Stimulated activated memory B cell treated with anti-CD40 and anti-IgM and Interleukin-4, amounts not matched to agents 10 μg/mL and 1 μg/mL and 100 μg/mL, for 72 hours (primary cell): ENCODE measurements around the gene SEZ6.

Experiments used
- ATAC-seq: fragments of 150-1000 bp; cut with Tn5 transposase; 2 replicates; pipeline ENCODE4 v1.10.0; 2021
- H3K27ac Mint-ChIP-seq: one replicate; pipeline ENCODE4 v1.8.0; 2022; ENCODE audit warnings: mild to moderate bottlenecking, mixed read lengths
- H3K27me3 Mint-ChIP-seq: one replicate; pipeline ENCODE4 v1.8.0; 2022; ENCODE audit warnings: mixed read lengths
- H3K36me3 Mint-ChIP-seq: one replicate; pipeline ENCODE4 v1.8.0; 2022; ENCODE audit warnings: mixed read lengths
- H3K4me1 Mint-ChIP-seq: one replicate; pipeline ENCODE4 v1.8.0; 2022; ENCODE audit warnings: mixed read lengths
- H3K4me3 Mint-ChIP-seq: one replicate; pipeline ENCODE4 v1.8.0; 2022; ENCODE audit warnings: mild to moderate bottlenecking, moderate library complexity, mixed read lengths
- H3K9me3 Mint-ChIP-seq: one replicate; pipeline ENCODE4 v1.8.0; 2022; ENCODE audit warnings: mixed read lengths

The SEZ6 gene

GRCh38 chr17:28999206-28999605, 6.6 kb downstream of the SEZ6 start:
- no peak overlapping the region for H3K4me3 Mint-ChIP-seq
- no peaks in the 10 kb centered on the region for H3K36me3 Mint-ChIP-seq
- peaks cover 59% of the 10 kb centered on the region for H3K27me3 Mint-ChIP-seq
- no peak for ATAC-seq
- H3K9me3 Mint-ChIP-seq: no peaks in the 10 kb centered on the region
- H3K27ac Mint-ChIP-seq: no peak overlapping the region
- no peaks in the 10 kb centered on the region for H3K4me1 Mint-ChIP-seq

- H3K4me1 Mint-ChIP-seq: no peaks in the 10 kb centered on the region
- H3K4me3 Mint-ChIP-seq: no peak overlapping the region
- ATAC-seq: no peak
- H3K27me3 Mint-ChIP-seq: peaks cover 59% of the 10 kb centered on the region
- no peak overlapping the region for H3K27ac Mint-ChIP-seq
- no peaks in the 10 kb centered on the region for H3K36me3 Mint-ChIP-seq
- H3K9me3 Mint-ChIP-seq: no peaks in the 10 kb centered on the region
These were observed 8.0 kb downstream of the SEZ6 start for GRCh38 chr17:28997806-28998205.

- no peaks in the 10 kb centered on the region for H3K36me3 Mint-ChIP-seq
- no peak overlapping the region for H3K27ac Mint-ChIP-seq
- H3K4me3 Mint-ChIP-seq: no peak overlapping the region
- no peak for ATAC-seq
- H3K27me3 Mint-ChIP-seq: peaks cover 64% of the 10 kb centered on the region
- no peaks in the 10 kb centered on the region for H3K9me3 Mint-ChIP-seq
- H3K4me1 Mint-ChIP-seq: no peaks in the 10 kb centered on the region
These were observed 9.2 kb downstream of the SEZ6 start for GRCh38 chr17:28996554-28997096.

- Mint-ChIP-seq H3K4me1 (no peaks in the 10 kb centered on the region), H3K36me3 (no peaks in the 10 kb centered on the region), H3K27ac (no peak overlapping the region), H3K4me3 (no peak overlapping the region), H3K27me3 (peaks cover 72% of the 10 kb centered on the region), H3K9me3 (no peaks in the 10 kb centered on the region)
- no peak for ATAC-seq
These were observed 12.0 kb downstream of the SEZ6 start for GRCh38 chr17:28993645-28994426.

- Mint-ChIP-seq H3K27ac (no peak overlapping the region), H3K36me3 (no peaks in the 10 kb centered on the region), H3K4me3 (no peak overlapping the region), H3K9me3 (no peaks in the 10 kb centered on the region), H3K27me3 (peaks cover 73% of the 10 kb centered on the region), H3K4me1 (no peaks in the 10 kb centered on the region)
- no peak for ATAC-seq
These were observed 12.9 kb downstream of the SEZ6 start for GRCh38 chr17:28992625-28993600.

GRCh38 chr17:28992185-28992584, 13.6 kb downstream of the SEZ6 start:
- H3K36me3 Mint-ChIP-seq: no peaks in the 10 kb centered on the region
- H3K4me1 Mint-ChIP-seq: no peaks in the 10 kb centered on the region
- no peak overlapping the region for H3K27ac Mint-ChIP-seq
- H3K9me3 Mint-ChIP-seq: no peaks in the 10 kb centered on the region
- no peak for ATAC-seq
- H3K27me3 Mint-ChIP-seq: peaks cover 66% of the 10 kb centered on the region
- H3K4me3 Mint-ChIP-seq: no peak overlapping the region

GRCh38 chr17:28991779-28992178, 14.1 kb downstream of the SEZ6 start:
- no peak for ATAC-seq
- no peaks in the 10 kb centered on the region for H3K4me1 Mint-ChIP-seq
- H3K9me3 Mint-ChIP-seq: no peaks in the 10 kb centered on the region
- peaks cover 62% of the 10 kb centered on the region for H3K27me3 Mint-ChIP-seq
- H3K36me3 Mint-ChIP-seq: no peaks in the 10 kb centered on the region
- H3K27ac Mint-ChIP-seq: no peak overlapping the region
- H3K4me3 Mint-ChIP-seq: no peak overlapping the region

- Mint-ChIP-seq H3K9me3 (no peaks in the 10 kb centered on the region), H3K4me3 (no peak overlapping the region), H3K27me3 (peaks cover 40% of the 10 kb centered on the region), H3K36me3 (no peaks in the 10 kb centered on the region), H3K4me1 (no peaks in the 10 kb centered on the region), H3K27ac (no peak overlapping the region)
- no peak for ATAC-seq
These were observed 16.8 kb downstream of the SEZ6 start for GRCh38 chr17:28989028-28989427.

GRCh38 chr17:28988475-28988874, 17.4 kb downstream of the SEZ6 start:
- no peaks in the 10 kb centered on the region for H3K9me3 Mint-ChIP-seq
- H3K27me3 Mint-ChIP-seq: peaks cover 35% of the 10 kb centered on the region
- H3K27ac Mint-ChIP-seq: no peak overlapping the region
- H3K36me3 Mint-ChIP-seq: no peaks in the 10 kb centered on the region
- H3K4me1 Mint-ChIP-seq: peaks cover 4% of the 10 kb centered on the region
- H3K4me3 Mint-ChIP-seq: no peak overlapping the region
- ATAC-seq: no peak

GRCh38 chr17:28986714-28987655, 18.8 kb downstream of the SEZ6 start:
- Mint-ChIP-seq H3K4me1 (peaks cover 19% of the 10 kb centered on the region), H3K4me3 (no peak overlapping the region), H3K27ac (no peak overlapping the region), H3K9me3 (no peaks in the 10 kb centered on the region), H3K36me3 (no peaks in the 10 kb centered on the region), H3K27me3 (peaks cover 21% of the 10 kb centered on the region)
- no peak for ATAC-seq

GRCh38 chr17:28985950-28986713, 19.7 kb downstream of the SEZ6 start:
- Mint-ChIP-seq H3K4me1 (peaks cover 21% of the 10 kb centered on the region), H3K4me3 (no peak overlapping the region), H3K36me3 (no peaks in the 10 kb centered on the region), H3K27ac (no peak overlapping the region), H3K9me3 (no peaks in the 10 kb centered on the region), H3K27me3 (peaks cover 13% of the 10 kb centered on the region)
- ATAC-seq: no peak

- peak overlapping the region; percentile 76 for H3K27ac Mint-ChIP-seq
- ATAC-seq: no peak
- H3K9me3 Mint-ChIP-seq: no peaks in the 10 kb centered on the region
- H3K4me1 Mint-ChIP-seq: peaks cover 21% of the 10 kb centered on the region
- no peak overlapping the region for H3K4me3 Mint-ChIP-seq
- no peaks in the 10 kb centered on the region for H3K36me3 Mint-ChIP-seq
- peaks cover 10% of the 10 kb centered on the region for H3K27me3 Mint-ChIP-seq
These were observed 22.3 kb downstream of the SEZ6 start for GRCh38 chr17:28983286-28984230.

GRCh38 chr17:28982131-28982793, 23.6 kb downstream of the SEZ6 start:
- H3K9me3 Mint-ChIP-seq: no peaks in the 10 kb centered on the region
- peak; percentile 72 for ATAC-seq
- H3K4me3 Mint-ChIP-seq: no peak overlapping the region
- peak overlapping the region; percentile 76 for H3K27ac Mint-ChIP-seq
- peaks cover 21% of the 10 kb centered on the region for H3K4me1 Mint-ChIP-seq
- H3K36me3 Mint-ChIP-seq: no peaks in the 10 kb centered on the region
- peaks cover 16% of the 10 kb centered on the region for H3K27me3 Mint-ChIP-seq
